ENCODE data around the gene PPP2R1B. TPM values are rescaled to one million over a fixed set of nuclear protein-coding genes. Genes with fewer than 3 reads are reported as not detected.

Gene PPP2R1B
- total and polyA plus RNA-seq, 2 of the 8 experiments (the other 6 are each of a cell fraction or from before 2014, with no cell fraction given) = 25.8 to 87.0 TPM

GRCh38 chr11:111734954-111735261 is 31.3 kb downstream of the PPP2R1B start (continued):
- TF ChIP-seq, protein P1, sequence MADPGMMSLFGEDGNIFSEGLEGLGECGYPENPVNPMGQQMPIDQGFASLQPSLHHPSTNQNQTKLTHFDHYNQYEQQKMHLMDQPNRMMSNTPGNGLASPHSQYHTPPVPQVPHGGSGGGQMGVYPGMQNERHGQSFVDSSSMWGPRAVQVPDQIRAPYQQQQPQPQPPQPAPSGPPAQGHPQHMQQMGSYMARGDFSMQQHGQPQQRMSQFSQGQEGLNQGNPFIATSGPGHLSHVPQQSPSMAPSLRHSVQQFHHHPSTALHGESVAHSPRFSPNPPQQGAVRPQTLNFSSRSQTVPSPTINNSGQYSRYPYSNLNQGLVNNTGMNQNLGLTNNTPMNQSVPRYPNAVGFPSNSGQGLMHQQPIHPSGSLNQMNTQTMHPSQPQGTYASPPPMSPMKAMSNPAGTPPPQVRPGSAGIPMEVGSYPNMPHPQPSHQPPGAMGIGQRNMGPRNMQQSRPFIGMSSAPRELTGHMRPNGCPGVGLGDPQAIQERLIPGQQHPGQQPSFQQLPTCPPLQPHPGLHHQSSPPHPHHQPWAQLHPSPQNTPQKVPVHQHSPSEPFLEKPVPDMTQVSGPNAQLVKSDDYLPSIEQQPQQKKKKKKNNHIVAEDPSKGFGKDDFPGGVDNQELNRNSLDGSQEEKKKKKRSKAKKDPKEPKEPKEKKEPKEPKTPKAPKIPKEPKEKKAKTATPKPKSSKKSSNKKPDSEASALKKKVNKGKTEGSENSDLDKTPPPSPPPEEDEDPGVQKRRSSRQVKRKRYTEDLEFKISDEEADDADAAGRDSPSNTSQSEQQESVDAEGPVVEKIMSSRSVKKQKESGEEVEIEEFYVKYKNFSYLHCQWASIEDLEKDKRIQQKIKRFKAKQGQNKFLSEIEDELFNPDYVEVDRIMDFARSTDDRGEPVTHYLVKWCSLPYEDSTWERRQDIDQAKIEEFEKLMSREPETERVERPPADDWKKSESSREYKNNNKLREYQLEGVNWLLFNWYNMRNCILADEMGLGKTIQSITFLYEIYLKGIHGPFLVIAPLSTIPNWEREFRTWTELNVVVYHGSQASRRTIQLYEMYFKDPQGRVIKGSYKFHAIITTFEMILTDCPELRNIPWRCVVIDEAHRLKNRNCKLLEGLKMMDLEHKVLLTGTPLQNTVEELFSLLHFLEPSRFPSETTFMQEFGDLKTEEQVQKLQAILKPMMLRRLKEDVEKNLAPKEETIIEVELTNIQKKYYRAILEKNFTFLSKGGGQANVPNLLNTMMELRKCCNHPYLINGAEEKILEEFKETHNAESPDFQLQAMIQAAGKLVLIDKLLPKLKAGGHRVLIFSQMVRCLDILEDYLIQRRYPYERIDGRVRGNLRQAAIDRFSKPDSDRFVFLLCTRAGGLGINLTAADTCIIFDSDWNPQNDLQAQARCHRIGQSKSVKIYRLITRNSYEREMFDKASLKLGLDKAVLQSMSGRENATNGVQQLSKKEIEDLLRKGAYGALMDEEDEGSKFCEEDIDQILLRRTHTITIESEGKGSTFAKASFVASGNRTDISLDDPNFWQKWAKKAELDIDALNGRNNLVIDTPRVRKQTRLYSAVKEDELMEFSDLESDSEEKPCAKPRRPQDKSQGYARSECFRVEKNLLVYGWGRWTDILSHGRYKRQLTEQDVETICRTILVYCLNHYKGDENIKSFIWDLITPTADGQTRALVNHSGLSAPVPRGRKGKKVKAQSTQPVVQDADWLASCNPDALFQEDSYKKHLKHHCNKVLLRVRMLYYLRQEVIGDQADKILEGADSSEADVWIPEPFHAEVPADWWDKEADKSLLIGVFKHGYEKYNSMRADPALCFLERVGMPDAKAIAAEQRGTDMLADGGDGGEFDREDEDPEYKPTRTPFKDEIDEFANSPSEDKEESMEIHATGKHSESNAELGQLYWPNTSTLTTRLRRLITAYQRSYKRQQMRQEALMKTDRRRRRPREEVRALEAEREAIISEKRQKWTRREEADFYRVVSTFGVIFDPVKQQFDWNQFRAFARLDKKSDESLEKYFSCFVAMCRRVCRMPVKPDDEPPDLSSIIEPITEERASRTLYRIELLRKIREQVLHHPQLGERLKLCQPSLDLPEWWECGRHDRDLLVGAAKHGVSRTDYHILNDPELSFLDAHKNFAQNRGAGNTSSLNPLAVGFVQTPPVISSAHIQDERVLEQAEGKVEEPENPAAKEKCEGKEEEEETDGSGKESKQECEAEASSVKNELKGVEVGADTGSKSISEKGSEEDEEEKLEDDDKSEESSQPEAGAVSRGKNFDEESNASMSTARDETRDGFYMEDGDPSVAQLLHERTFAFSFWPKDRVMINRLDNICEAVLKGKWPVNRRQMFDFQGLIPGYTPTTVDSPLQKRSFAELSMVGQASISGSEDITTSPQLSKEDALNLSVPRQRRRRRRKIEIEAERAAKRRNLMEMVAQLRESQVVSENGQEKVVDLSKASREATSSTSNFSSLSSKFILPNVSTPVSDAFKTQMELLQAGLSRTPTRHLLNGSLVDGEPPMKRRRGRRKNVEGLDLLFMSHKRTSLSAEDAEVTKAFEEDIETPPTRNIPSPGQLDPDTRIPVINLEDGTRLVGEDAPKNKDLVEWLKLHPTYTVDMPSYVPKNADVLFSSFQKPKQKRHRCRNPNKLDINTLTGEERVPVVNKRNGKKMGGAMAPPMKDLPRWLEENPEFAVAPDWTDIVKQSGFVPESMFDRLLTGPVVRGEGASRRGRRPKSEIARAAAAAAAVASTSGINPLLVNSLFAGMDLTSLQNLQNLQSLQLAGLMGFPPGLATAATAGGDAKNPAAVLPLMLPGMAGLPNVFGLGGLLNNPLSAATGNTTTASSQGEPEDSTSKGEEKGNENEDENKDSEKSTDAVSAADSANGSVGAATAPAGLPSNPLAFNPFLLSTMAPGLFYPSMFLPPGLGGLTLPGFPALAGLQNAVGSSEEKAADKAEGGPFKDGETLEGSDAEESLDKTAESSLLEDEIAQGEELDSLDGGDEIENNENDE (IDR thresholded peaks at IDR 0.05; ENCODE audit: insufficient replicate concordance, low read length) = no peak
- TF ChIP-seq JUN (IDR thresholded peaks at IDR 0.05; ENCODE audit: low read depth, low read length) = no peak

Data from H1 (cell line).